Gastroesophageal sphincter (tissue), 4 donors: ENCODE data around the gene PKIG. TPM values are rescaled to one million over a fixed set of nuclear protein-coding genes. Genes with fewer than 3 reads are reported as not detected.
A peak's percentile ranks its signal among the peaks of the same experiment; 100 is the strongest.

Experiments
- ATAC-seq: fragments of 150-250 bp; one replicate; pipeline ENCODE4 v1.9.1; 2016; ENCODE audit warnings: mild to moderate bottlenecking, moderate library complexity
- H3K27ac ChIP-seq, 4 donors: fragments of 200-600 bp; sonication (generic) in 3 of 4; 1 replicate in 3 of 4; 2 replicates in 1 of 4; pipeline ENCODE4 v1.5.1; 2016 to 2019
- H3K27me3 ChIP-seq: fragments of 200-600 bp; sonication (generic); one replicate; pipeline ENCODE4 v1.5.1; 2019
- H3K36me3 ChIP-seq, 2 donors: fragments of 200-600 bp; sonication (generic); one replicate each; pipeline ENCODE4 v1.5.1; 2019; ENCODE audit warnings: control low read depth in 1 of 2
- H3K4me1 ChIP-seq, 3 donors: fragments of 200-600 bp; sonication (generic); 1 replicate in 2 of 3; 2 replicates in 1 of 3; pipeline ENCODE4 v1.5.1; 2016 to 2019; ENCODE audit warnings: control low read depth in 2 of 3
- H3K4me3 ChIP-seq, 2 donors: fragments of 200-600 bp; sonication (generic); one replicate each; pipeline ENCODE4 v1.5.1; 2019; ENCODE audit warnings: mild to moderate bottlenecking in 1 of 2, moderate library complexity in 1 of 2
- H3K9me3 ChIP-seq, 3 donors: fragments of 200-600 bp; sonication (generic); one replicate each; pipeline ENCODE4 v1.5.1; 2017 to 2019; ENCODE audit warnings: control low read depth in 2 of 3
- EP300 ChIP-seq: sonication (generic); formaldehyde crosslinking; IDR thresholded peaks from one replicate; pipeline ENCODE4 v1.6.1; 2017; ENCODE audit warnings: antibody characterized with exemption, mild to moderate bottlenecking
- POLR2A ChIP-seq, 2 donors: fragments of 450-650 bp; IDR thresholded peaks; one replicate each; pipeline ENCODE4 v1.6.1; 2017; ENCODE audit warnings: antibody characterized with exemption in 2 of 2, mild to moderate bottlenecking in 2 of 2, moderate library complexity in 1 of 2
- POLR2AphosphoS5 ChIP-seq: sonication (generic); formaldehyde crosslinking; IDR thresholded peaks from one replicate; pipeline ENCODE4 v1.6.1; 2017; ENCODE audit warnings: antibody characterized with exemption
- WGBS, 2 donors: methylation state at CpG; one replicate each; pipeline ENCODE4 v1.1.5; 2018; ENCODE audit warnings: low coverage in 1 of 2; 5-methylcytosine and 5-hydroxymethylcytosine counted together
- total RNA-seq, 4 donors: library from RNA; depleted of rRNA; stranded (reverse); fragments of >200 nt; gene quantifications; one replicate each; pipeline ENCODE4 v1.1.0, GENCODE V29; 2016
- TF ChIP-seq, protein P1 (sequence below), 4 experiments: fragments of 200-600 bp in 2 of 4; fragments of 450-650 bp in 2 of 4; sonication (generic) in 1 of 4; IDR thresholded peaks; one replicate each; pipeline ENCODE4 v1.5.1; 2017 to 2019; ENCODE audit warnings: antibody characterized with exemption in 4 of 4, mild to moderate bottlenecking in 2 of 4, moderate library complexity in 2 of 4

Gene PKIG
- total RNA-seq, 4 donors from 2014 or later = 241 to 418 (median 291) TPM

DNA sequence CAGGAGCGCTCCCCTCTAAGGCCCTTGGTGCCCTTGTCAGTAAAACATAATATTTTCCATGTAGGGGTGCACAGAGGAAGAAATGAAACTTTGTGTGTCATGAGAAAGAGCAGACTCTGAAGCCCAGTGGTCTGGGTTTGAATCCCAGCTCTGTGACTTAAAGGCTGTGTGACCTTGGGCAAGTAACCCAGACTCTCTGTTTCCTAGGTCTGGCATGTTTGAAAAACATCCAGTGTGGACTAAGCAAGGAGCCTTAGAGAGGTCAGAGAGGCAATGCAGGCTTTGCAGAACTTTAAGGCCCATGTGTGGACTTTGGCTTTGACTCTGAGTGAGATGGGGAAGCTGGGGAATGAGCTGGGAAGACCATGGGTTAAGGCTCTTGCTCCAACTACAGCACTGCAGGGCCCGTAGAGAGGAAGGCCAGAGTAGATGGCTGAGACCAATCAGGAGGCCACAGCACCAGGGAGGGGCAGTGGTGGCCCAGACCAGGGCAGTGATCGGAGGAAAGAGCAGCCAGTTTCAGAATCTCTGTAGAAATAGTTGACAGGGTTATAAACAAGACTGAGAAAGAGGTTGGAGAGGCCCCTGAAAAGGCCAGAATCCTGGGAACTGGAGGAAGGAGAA lies 50.9 kb downstream of the PKIG start:
- peaks cover 0 to 50% (median 20%) of the 10 kb centered on the region in 3 donors for H3K4me1 ChIP-seq
- peaks cover 0 to 11% of the 10 kb centered on the region in 2 donors for H3K36me3 ChIP-seq
- TF ChIP-seq EP300 (no peak), POLR2A (IDR thresholded peaks at IDR 0.05) (no peak), POLR2AphosphoS5 (no peak)
- TF ChIP-seq, protein P1, sequence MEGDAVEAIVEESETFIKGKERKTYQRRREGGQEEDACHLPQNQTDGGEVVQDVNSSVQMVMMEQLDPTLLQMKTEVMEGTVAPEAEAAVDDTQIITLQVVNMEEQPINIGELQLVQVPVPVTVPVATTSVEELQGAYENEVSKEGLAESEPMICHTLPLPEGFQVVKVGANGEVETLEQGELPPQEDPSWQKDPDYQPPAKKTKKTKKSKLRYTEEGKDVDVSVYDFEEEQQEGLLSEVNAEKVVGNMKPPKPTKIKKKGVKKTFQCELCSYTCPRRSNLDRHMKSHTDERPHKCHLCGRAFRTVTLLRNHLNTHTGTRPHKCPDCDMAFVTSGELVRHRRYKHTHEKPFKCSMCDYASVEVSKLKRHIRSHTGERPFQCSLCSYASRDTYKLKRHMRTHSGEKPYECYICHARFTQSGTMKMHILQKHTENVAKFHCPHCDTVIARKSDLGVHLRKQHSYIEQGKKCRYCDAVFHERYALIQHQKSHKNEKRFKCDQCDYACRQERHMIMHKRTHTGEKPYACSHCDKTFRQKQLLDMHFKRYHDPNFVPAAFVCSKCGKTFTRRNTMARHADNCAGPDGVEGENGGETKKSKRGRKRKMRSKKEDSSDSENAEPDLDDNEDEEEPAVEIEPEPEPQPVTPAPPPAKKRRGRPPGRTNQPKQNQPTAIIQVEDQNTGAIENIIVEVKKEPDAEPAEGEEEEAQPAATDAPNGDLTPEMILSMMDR (IDR thresholded peaks at IDR 0.05) = no peak
- H3K4me3 ChIP-seq = no peak overlapping the region
- peak overlapping the region in 3 of 4 donors; percentile 70 to 78 (median 73) for H3K27ac ChIP-seq
- peak; percentile 72 for ATAC-seq
- no peaks in the 10 kb centered on the region for H3K9me3 ChIP-seq
- no peaks in the 10 kb centered on the region for H3K27me3 ChIP-seq
- 13 to 21% methylated on average over 2 of the region's 3 CpGs for WGBS, 2 donors

DNA sequence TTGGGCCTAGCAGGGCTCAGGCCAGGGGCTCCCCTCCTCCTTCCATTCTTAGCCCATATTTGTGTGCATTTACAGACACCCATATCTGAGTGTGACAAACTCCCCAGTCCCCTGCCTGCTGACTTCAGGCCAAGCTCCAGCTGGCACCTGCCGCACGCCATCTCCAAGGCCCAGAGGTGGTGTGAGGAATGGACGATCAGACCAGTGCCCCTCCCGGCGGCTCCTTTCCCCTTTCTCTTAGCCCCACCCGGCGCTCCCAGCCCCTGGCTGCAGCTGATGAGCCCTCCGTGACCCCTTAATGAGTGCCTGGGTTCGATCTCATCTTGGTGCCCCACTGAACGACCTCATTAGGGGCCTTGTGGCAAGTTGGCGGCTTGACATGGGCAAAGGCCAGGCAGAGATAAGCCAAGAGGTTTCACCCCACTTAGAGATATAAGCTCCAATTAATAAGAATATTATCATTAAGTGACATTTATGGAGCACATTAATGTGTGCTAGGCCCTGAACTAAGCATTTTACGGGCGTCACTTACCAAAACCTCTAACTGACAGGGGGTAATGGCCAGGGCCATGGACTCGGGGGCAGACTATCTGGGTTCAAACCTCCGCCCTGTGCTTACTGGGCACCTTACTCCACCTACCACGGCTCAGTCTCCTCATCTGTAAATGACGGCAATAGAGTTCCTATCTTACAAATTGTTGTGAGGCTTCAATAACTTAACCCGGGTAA lies 51.7 kb downstream of the PKIG start:
- Histone ChIP-seq H3K4me1 (peaks cover 0 to 50% (median 20%) of the 10 kb centered on the region in 3 donors), H3K27ac (peak overlapping the region in 3 of 4 donors; percentile 70 to 78 (median 73)), H3K9me3 (no peaks in the 10 kb centered on the region), H3K27me3 (no peaks in the 10 kb centered on the region), H3K4me3 (no peak overlapping the region), H3K36me3 (peaks cover 0 to 11% of the 10 kb centered on the region in 2 donors)
- TF ChIP-seq, protein P1 (IDR thresholded peaks at IDR 0.05) = no peak
- TF ChIP-seq POLR2AphosphoS5 (no peak), POLR2A (IDR thresholded peaks at IDR 0.05) (no peak)
- 78 to 81% methylated on average over 6 to 13 of the region's 18 CpGs for WGBS, 2 donors
- ATAC-seq = no peak

GRCh38 chr20:44635877-44636276 lies 53.5 kb downstream of the PKIG start:
- H3K4me1 ChIP-seq = peaks cover 0 to 50% (median 20%) of the 10 kb centered on the region in 3 donors

DNA sequence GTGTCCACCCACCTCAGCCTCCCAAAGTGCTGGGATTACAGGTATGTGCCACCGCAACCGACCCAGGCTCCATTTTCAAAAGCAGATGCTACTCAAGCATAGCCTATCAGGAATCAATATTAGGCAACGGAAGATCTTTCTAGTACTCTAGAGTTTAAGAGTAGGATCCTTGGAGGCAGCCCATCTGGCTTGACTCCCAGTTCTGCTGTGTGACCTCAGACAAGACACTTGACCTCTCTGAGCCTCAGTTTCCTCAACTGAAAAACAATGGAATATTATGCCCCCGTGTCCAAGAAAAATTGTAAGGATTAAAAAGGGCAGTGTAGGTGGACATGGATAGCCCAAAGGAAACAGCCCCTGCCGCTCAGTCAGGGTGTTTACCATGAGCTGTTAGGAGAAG lies 54.7 kb downstream of the PKIG start:
- no peaks in the 10 kb centered on the region for H3K27me3 ChIP-seq
- no peak for ATAC-seq
- H3K36me3 ChIP-seq = peaks cover 0 to 11% of the 10 kb centered on the region in 2 donors
- 40 to 57% methylated on average over 1 of the region's 5 CpGs for WGBS, 2 donors
- H3K4me1 ChIP-seq = peaks cover 0 to 55% (median 21%) of the 10 kb centered on the region in 3 donors
- peak overlapping the region in 3 of 4 donors; percentile 30 to 53 (median 53) for H3K27ac ChIP-seq
- no peak overlapping the region for H3K4me3 ChIP-seq
- no peak for TF ChIP-seq POLR2A (IDR thresholded peaks at IDR 0.05)
- TF ChIP-seq, protein P1 (IDR thresholded peaks at IDR 0.05) = no peak
- no peak for TF ChIP-seq EP300
- TF ChIP-seq POLR2AphosphoS5 = no peak
- no peaks in the 10 kb centered on the region for H3K9me3 ChIP-seq

More at GRCh38 chr20:44635877-44636276, 53.5 kb downstream of the PKIG start:
- no peak overlapping the region for H3K4me3 ChIP-seq
- H3K9me3 ChIP-seq = no peaks in the 10 kb centered on the region
- TF ChIP-seq POLR2A (IDR thresholded peaks at IDR 0.05) (no peak), POLR2AphosphoS5 (no peak), EP300 (no peak)
- TF ChIP-seq, protein P1 (IDR thresholded peaks at IDR 0.05) = no peak
- no peaks in the 10 kb centered on the region for H3K27me3 ChIP-seq
- no peak for ATAC-seq
- 78% methylated on average over 3 of the region's 4 CpGs; no CpG with 5 or more reads in 1 of the 2 donors for WGBS, 2 donors
- H3K27ac ChIP-seq = no peak overlapping the region
- peaks cover 0 to 11% of the 10 kb centered on the region in 2 donors for H3K36me3 ChIP-seq
